ENCODE results near the gene RANBP2. TPM values are rescaled to one million over a fixed set of nuclear protein-coding genes. Genes with fewer than 3 reads are reported as not detected.

The RANBP2 gene
- total RNA-seq, 2 donors from 2014 or later, result 33.9 to 71.6 TPM

GRCh38 chr2:108786354-108787215 is 67.3 kb downstream of the RANBP2 start, which contains the start of gene CCDC138:
Gene CCDC138, plus strand, starts transcription at chr2:108786771. Its CDS starts 52 bp downstream, at chr2:108786823.
- DNase-seq, result peak; percentile 87 to 93 (median 88)
- no peaks in the 10 kb centered on the region for H3K9me3 ChIP-seq
- peaks cover 6% of the 10 kb centered on the region for H3K4me1 ChIP-seq
- WGBS, 2 donors, result 0% methylated on average over 18 to 72 of the region's 78 CpGs
- peak within 1 kb of the TSS; percentile 36 to 54 for H3K4me3 ChIP-seq
- peak; percentile 96 for ATAC-seq
- peaks cover 4 to 12% of the 10 kb centered on the region in 2 donors for H3K36me3 ChIP-seq (replicated peaks in 1 of 2; ENCODE audit: insufficient read depth in 1 of 2, low read depth in 2 of 2)
- H3K27ac ChIP-seq, result peak within 1 kb of the TSS; percentile 59 to 86 (median 82)
- intact Hi-C loops (cut with DNase I), result no loop called here
- TF ChIP-seq POLR2A (IDR thresholded peaks at IDR 0.05) (peak in 2 of 3 donors; percentile 32 to 53), CTCF (IDR thresholded peaks at IDR 0.05) (no peak)
- no peaks in the 10 kb centered on the region for H3K27me3 ChIP-seq

- Histone ChIP-seq H3K36me3 (replicated peaks in 1 of 2; ENCODE audit: insufficient read depth in 1 of 2, low read depth in 2 of 2) (peaks cover 4 to 12% of the 10 kb centered on the region in 2 donors), H3K4me3 (peak overlapping the region in 1 of 2 donors; percentile 54), H3K4me1 (peaks cover 6% of the 10 kb centered on the region), H3K27ac (peak overlapping the region in 3 of 4 donors; percentile 79 to 86 (median 84)), H3K9me3 (no peaks in the 10 kb centered on the region), H3K27me3 (no peaks in the 10 kb centered on the region)
- 0% methylated on average over 6 of the region's 6 CpGs for WGBS, 2 donors
- intact Hi-C loops (cut with DNase I), result no loop called here
- ATAC-seq, result no peak
- no peak for TF ChIP-seq CTCF (IDR thresholded peaks at IDR 0.05)
- TF ChIP-seq POLR2A (IDR thresholded peaks at IDR 0.05), result no peak
- DNase-seq, result no peak
Measured at GRCh38 chr2:108787216-108787541, 67.9 kb downstream of the RANBP2 start.

- Histone ChIP-seq H3K4me1 (no peaks in the 10 kb centered on the region), H3K27me3 (no peaks in the 10 kb centered on the region), H3K9me3 (no peaks in the 10 kb centered on the region), H3K4me3 (no peak overlapping the region), H3K36me3 (replicated peaks in 1 of 2; ENCODE audit: insufficient read depth in 1 of 2, low read depth in 2 of 2) (peaks cover 0 to 2% of the 10 kb centered on the region in 2 donors), H3K27ac (no peak overlapping the region)
- DNase-seq, result no peak
- 94 to 95% methylated on average over 7 of the region's 7 CpGs for WGBS, 2 donors
- ATAC-seq, result no peak
- TF ChIP-seq CTCF (IDR thresholded peaks at IDR 0.05), result no peak
- no peak for TF ChIP-seq POLR2A (IDR thresholded peaks at IDR 0.05)
- intact Hi-C loops (cut with DNase I), result no loop called here
Measured at GRCh38 chr2:108803045-108803736, 83.9 kb downstream of the RANBP2 start.

GRCh38 chr2:108805032-108805431 is 85.8 kb downstream of the RANBP2 start:
- Histone ChIP-seq H3K36me3 (replicated peaks in 1 of 2; ENCODE audit: insufficient read depth in 1 of 2, low read depth in 2 of 2) (no peaks in the 10 kb centered on the region), H3K27ac (no peak overlapping the region), H3K9me3 (peaks cover 0 to 7% (median 0%) of the 10 kb centered on the region in 3 donors), H3K4me1 (no peaks in the 10 kb centered on the region), H3K4me3 (no peak overlapping the region), H3K27me3 (no peaks in the 10 kb centered on the region)
- no peak for TF ChIP-seq POLR2A (IDR thresholded peaks at IDR 0.05)
- no peak for TF ChIP-seq CTCF (IDR thresholded peaks at IDR 0.05)
- DNase-seq, result no peak
- no peak for ATAC-seq
- intact Hi-C loops (cut with DNase I), result no loop called here
- WGBS, 2 donors, result 37 to 49% methylated on average over 1 of the region's 1 CpG

Measured in body of pancreas (tissue), 4 donors.